HG03565 (cell line): Measurements from ENCODE around the gene ITGA8.
A peak's percentile ranks its signal among the peaks of the same experiment; 100 is the strongest.
"Not testable (repeated sequence)": the region's sequence is repeated elsewhere in the genome, so short reads cannot be mapped to it uniquely, and the experiment has no call there.

Source experiments
- ATAC-seq: cut with Tn5 transposase; IDR thresholded peaks from one replicate; pipeline ENCODE4 v1.9.1; 2021; ENCODE audit warnings: mild to moderate bottlenecking, moderate library complexity; ENCODE audit not compliant: unreplicated experiment

ITGA8 gene

DNA sequence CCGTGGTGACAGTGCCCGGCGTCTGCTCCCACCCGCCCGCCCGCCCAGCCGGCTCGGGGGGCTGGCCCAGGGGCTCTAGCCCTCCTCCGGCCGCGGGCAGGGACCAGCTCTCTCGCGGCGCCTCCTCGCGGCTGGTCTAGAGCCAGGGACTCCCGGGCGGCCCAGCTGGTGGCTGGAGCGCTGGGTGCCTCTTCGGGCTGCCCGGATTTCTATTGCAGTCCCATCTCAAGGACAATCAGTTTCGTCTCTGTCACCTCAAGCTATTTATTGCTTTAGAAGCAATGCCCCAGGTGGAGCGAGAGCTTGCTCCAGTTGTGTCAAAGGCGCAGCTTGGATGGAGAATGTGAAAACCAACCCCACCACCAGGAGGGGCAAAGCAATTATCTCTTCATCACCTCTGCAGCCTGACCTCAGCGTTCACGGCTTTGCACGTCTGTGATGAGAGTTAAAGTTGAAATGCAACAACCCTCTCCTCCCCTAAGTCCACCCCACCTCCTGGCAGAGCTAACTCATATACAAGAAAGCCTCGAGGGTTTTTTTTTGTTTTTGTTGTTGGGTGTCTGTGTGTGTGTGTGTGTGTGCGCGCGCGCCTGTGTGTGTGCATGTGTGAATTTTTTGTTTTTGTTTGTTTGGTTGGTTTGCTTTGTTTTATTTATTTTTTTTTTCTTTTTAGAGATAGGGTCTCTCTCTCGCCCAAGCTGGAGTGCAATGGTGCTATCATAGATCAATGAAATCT, at the start of gene ITGA8:
TSS of gene ITGA8 (minus strand) at position 24 of the 736 bp plus-strand sequence. CDS start 151 bp downstream, outside the sequence.
- no peak for ATAC-seq

- ATAC-seq, result no peak
These were observed 45.3 kb upstream of the ITGA8 start for GRCh38 chr10:15764892-15765454.

- no peak for ATAC-seq
These were observed 43.3 kb upstream of the ITGA8 start for GRCh38 chr10:15763006-15763405.

- not testable (repeated sequence) for ATAC-seq
These were observed 42.5 kb upstream of the ITGA8 start for GRCh38 chr10:15762239-15762638.

GRCh38 chr10:15761224-15761623, 41.5 kb upstream of the ITGA8 start:
- not testable (repeated sequence) for ATAC-seq

DNA sequence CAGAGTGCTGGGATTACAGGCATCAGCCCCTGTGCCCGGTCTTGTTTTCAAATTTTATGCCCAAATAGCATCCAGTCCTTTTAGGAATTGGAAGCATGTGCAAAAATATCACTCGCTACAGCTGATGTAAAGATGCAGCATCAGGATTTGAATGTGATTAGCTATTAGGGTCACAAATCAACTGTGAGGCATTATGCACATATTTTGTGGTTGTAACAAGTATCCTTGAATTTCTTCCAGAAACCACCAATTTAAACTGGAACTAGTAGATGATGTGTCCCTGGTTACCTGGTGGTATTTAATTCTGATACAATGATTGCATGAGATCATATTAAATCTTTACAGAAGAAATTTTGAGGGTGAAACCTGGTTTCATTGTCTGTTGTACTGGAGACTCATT, 41.0 kb upstream of the ITGA8 start:
- no peak for ATAC-seq

DNA sequence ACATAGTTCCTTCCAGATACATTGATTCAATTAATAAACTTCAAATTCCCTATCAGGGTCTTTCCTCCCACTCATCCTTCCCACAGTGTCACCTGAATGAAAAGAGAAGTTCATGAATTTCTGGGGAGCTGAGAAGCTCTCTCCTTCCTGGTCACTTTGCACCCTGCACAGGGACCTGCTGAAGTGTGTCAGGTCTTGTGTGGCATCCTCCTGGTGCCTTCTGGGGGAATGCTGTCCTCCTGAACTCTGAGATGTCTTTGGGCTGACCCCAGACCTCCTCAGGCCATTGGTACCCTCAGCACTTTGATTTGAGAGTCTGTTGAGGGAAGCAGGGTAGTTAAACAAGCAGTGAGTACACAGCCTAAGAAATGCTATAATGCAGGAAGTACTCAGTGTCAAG, 39.5 kb upstream of the ITGA8 start:
- ATAC-seq, result no peak

- ATAC-seq, result no peak
These were observed 38.9 kb upstream of the ITGA8 start for GRCh38 chr10:15758618-15759017.

- ATAC-seq, result no peak
These were observed 35.2 kb upstream of the ITGA8 start for GRCh38 chr10:15754937-15755336.

- no peak for ATAC-seq
These were observed 31.3 kb upstream of the ITGA8 start for GRCh38 chr10:15751046-15751445.

DNA sequence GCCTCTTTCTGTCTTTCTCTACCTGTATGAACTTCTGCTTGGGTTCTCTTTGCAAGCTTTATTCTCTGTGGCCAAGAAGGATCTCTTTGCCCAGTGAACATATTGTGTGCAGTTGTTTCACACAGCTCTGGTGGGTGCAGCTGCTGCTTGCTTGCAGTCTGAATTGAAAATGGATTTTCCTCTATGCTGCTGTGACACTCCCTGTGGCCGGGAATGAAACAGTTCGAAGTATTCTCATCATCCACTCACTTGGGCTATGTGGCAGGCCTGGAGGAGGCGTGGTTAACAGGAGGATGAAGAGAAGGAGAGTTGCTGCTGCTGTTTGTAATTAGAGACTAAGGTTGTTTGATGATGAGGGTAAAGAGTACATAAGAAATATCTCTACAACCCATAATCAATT, 28.4 kb upstream of the ITGA8 start:
- ATAC-seq, result no peak

DNA sequence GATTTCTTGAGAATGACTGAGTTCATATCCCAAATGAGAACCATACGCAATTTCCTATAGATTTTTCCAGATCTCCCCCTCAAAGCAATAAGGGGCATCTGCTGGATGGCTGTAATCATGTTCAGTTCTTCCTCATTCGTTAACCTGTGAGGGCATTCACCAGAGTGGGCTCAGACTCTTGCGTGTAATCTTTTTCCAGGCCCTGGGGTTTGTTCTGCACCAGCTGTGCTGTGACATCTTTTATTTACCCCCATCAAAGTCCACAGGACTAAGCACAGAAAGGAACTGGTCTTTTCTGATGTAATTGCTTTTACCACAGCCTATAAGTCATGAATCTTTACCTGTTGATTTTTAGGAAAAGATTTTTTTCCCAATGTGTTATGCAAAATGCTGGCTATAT, 27.9 kb upstream of the ITGA8 start:
- ATAC-seq, result no peak

GRCh38 chr10:15745751-15746150, 26.0 kb upstream of the ITGA8 start:
- no peak for ATAC-seq

DNA sequence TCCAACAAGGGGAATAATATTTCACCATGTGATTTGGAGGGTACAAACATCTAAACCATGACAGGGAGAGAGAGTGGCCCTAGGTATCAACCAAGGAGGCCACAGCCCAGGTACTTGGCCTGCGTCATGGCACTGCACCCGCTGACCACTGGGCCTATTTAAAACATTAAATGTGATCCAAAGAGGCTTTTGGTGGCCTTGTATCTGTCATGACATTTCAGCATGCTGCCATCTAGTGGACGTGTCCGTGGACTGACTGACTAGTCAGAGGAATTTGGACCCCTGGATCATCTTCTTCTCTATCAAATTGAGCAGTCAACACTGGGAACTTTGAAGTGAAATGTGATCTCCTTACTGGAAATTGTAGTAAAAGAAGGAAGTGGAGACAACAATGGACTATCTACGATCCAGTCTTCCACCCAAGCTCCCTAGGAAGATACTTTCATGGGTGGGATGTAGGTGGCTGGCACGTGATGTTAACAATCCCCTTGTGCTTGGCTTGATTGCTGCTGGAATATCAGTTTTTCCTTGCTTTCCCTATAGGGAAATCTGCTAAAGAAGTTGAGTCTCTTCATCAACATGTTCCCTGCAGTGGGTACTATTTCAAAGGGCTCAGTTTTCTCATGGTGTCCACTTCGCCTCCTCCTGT, 24.6 kb upstream of the ITGA8 start:
- ATAC-seq, result peak; percentile 51

DNA sequence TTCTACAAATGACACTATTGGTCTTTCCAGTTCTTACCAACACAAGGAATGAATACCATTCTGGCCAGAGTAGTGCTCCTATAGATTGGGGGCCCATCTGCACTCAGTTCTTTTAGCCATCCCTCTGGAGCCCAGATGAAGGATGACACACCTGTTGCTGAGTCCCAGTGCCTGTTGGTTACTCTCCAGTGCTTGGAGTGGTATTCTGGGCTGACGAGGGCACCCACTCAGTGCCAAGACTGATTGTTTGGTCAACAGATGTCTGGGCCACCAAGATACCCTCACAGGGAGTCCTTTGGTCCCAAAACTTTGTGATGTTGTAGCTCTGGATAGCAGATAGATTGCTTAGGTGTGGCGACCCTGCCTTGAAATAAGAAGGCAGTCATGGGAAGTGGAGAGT, 23.7 kb upstream of the ITGA8 start:
- no peak for ATAC-seq

GRCh38 chr10:15742836-15743235, 23.1 kb upstream of the ITGA8 start:
- ATAC-seq, result no peak

GRCh38 chr10:15742102-15742501, 22.4 kb upstream of the ITGA8 start:
- no peak for ATAC-seq

- no peak for ATAC-seq
These were observed 21.9 kb upstream of the ITGA8 start for GRCh38 chr10:15741581-15741980.

- ATAC-seq, result no peak
These were observed 20.5 kb upstream of the ITGA8 start for GRCh38 chr10:15740261-15740660.

DNA sequence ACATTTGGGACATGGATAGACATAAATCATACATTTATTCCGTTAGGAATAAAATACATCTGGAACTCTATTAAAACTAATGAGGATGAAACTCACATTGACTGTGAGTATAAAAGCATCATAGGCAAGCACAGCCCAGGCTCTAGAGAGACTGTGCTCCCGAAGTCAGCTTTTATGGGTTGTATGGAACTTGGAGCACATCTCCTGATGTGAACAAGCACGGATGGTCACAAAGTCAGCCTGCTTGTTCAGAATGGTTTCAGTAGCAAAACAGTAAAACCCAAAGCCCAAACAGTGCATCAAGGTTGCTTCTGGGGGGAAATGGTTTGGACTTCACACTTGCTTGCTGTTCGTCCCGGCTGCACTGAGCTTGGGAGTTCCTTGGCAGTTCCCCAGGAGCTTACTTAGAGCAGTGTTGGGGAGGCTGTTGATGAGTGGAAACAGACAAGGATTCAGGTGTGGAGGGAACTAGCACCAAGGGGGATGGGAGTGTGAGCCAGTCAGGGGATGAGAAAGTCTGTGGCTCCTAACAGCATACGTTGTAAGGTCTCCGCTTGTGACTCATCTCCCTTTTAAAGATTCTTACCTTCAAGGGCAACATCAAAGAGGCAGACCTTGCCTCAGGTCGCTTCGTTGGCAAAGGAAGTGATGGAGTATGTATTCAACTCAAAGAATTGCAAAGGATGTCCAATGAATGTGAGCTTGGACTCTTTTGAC, 19.7 kb upstream of the ITGA8 start:
- no peak for ATAC-seq

GRCh38 chr10:15738270-15738925, 18.7 kb upstream of the ITGA8 start:
- ATAC-seq, result no peak
